Central memory CD8-positive, alpha-beta T cell (primary cell): Measurements from ENCODE around the gene ADGRB3.
"Not testable (repeated sequence)": the region's sequence is repeated elsewhere in the genome, so short reads cannot be mapped to it uniquely, and the experiment has no call there.

Experiments
- ATAC-seq: fragments of 150-1000 bp; cut with Tn5 transposase; replicated peaks from 2 replicates; pipeline ENCODE4 v1.10.0; 2022; ENCODE audit warnings: mild to moderate bottlenecking, moderate FRiP score, moderate number of reproducible peaks; ENCODE audit not compliant: poor library complexity, severe bottlenecking; ENCODE audit errors: extremely low read depth
- DNase-seq, 2 donors: peaks; one replicate each; pipeline ENCODE4 v3.0.0; 2021; ENCODE audit warnings: low spot score in 2 of 2
- H3K27ac Mint-ChIP-seq: one replicate; pipeline ENCODE4 v1.8.0; 2022; ENCODE audit warnings: low read depth, mild to moderate bottlenecking, moderate library complexity, mixed read lengths
- H3K27me3 Mint-ChIP-seq: one replicate; pipeline ENCODE4 v1.8.0; 2022; ENCODE audit warnings: mixed read lengths
- H3K36me3 Mint-ChIP-seq: one replicate; pipeline ENCODE4 v1.8.0; 2022; ENCODE audit warnings: mild to moderate bottlenecking, moderate library complexity, mixed read lengths; ENCODE audit not compliant: insufficient read depth
- H3K4me1 Mint-ChIP-seq: one replicate; pipeline ENCODE4 v1.8.0; 2022; ENCODE audit warnings: mixed read lengths
- H3K4me3 Mint-ChIP-seq: one replicate; pipeline ENCODE4 v1.8.0; 2022; ENCODE audit warnings: mild to moderate bottlenecking, moderate library complexity, mixed read lengths
- H3K9me3 Mint-ChIP-seq: one replicate; pipeline ENCODE4 v1.8.0; 2022; ENCODE audit warnings: mixed read lengths

ADGRB3 gene

DNA sequence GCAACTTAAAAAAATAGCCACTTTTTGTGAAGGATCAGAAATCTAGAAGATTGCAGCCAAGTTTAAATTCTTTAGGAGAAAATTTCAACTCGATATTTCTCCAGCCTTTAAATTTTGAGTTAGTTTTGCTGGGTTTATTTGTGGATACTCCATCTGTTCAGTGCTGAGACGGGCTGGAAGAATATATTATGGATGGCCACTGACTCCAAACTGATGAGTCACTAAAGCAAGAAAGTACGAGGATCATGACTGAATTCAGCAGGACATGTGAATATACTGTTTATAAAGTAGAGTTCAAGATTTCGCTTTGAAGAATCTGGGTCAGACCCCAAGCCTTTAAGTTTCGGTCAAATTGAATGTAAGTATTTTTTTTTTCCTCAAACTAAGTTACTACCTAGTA, 199.5 kb downstream of the ADGRB3 start:
- H3K4me1 Mint-ChIP-seq, result no peaks in the 10 kb centered on the region
- peaks cover 30% of the 10 kb centered on the region for H3K9me3 Mint-ChIP-seq
- ATAC-seq, result no peak
- DNase-seq, result no peak
- no peaks in the 10 kb centered on the region for H3K27me3 Mint-ChIP-seq
- no peaks in the 10 kb centered on the region for H3K36me3 Mint-ChIP-seq
- no peak overlapping the region for H3K27ac Mint-ChIP-seq
- no peak overlapping the region for H3K4me3 Mint-ChIP-seq

DNA sequence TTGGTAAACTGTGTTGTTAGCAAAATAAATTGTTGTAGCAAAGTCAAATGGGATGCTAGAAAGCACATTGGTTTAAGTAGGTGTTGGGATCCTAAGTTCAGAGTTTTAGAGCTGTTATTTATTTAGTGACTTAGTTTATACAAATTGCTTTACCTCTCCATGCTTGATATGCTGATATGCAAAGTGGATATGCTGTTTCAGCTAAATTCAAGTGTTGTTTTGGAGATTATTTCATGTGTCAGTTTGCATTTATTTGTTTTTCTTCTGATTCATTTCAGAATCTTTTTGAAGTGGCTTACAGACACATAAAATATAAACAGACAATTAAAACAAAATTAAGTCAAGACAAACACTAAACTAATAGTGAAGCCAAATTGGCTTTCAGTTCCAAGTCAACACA, 203.5 kb downstream of the ADGRB3 start:
- no peak for ATAC-seq
- H3K36me3 Mint-ChIP-seq, result no peaks in the 10 kb centered on the region

DNA sequence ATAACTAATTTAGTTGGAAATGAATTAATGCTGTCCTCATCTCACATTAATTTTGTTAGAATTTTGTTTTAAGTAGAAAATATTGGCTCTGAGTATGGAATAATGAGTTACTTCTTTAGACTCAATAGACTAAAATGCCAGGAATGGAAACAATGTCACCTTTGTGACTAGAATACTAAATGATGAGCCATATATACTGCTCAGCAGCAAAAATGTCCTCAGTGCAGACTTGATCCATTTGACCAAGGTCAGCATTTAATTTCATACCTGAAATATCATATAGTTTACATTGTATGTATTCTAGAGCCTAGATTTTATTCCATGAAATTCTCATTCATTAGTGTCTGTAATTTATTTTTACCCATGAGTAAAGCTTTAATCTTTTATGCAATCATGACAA, 217.7 kb downstream of the ADGRB3 start:
- no peak overlapping the region for H3K4me3 Mint-ChIP-seq
- no peak overlapping the region for H3K27ac Mint-ChIP-seq
- H3K27me3 Mint-ChIP-seq, result no peaks in the 10 kb centered on the region
- H3K4me1 Mint-ChIP-seq, result no peaks in the 10 kb centered on the region
- DNase-seq (no peak), ATAC-seq (no peak)
- H3K36me3 Mint-ChIP-seq, result no peaks in the 10 kb centered on the region
- peaks cover 19% of the 10 kb centered on the region for H3K9me3 Mint-ChIP-seq

More for the DNA sequence above, 203.5 kb downstream of the ADGRB3 start:
- Mint-ChIP-seq H3K9me3 (peaks cover 26% of the 10 kb centered on the region), H3K27me3 (no peaks in the 10 kb centered on the region), H3K4me1 (no peaks in the 10 kb centered on the region), H3K4me3 (no peak overlapping the region), H3K27ac (no peak overlapping the region)
- no peak for DNase-seq

DNA sequence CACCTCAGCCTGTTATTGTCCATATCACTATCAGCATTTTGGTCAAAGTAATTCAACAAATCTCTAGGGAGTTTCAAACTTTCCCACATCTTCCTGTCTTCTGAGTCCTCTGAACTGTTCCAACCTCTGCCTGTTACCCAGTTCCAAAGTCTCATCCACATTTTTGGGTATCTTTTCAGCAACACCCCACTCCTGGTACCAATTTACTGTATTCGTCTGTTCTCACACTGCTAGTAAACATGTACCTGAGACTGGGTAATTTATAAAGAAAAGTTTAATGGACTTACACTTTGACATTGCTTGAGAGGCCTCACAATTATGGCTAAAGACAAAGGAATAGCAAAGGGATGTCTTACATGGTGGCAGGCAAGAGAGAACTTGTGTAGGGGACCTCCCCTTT, 224.2 kb downstream of the ADGRB3 start:
- no peak for ATAC-seq
- no peaks in the 10 kb centered on the region for H3K27me3 Mint-ChIP-seq
- no peak overlapping the region for H3K27ac Mint-ChIP-seq
- no peak for DNase-seq
- peaks cover 23% of the 10 kb centered on the region for H3K9me3 Mint-ChIP-seq
- no peak overlapping the region for H3K4me3 Mint-ChIP-seq
- no peaks in the 10 kb centered on the region for H3K36me3 Mint-ChIP-seq
- H3K4me1 Mint-ChIP-seq, result no peaks in the 10 kb centered on the region

DNA sequence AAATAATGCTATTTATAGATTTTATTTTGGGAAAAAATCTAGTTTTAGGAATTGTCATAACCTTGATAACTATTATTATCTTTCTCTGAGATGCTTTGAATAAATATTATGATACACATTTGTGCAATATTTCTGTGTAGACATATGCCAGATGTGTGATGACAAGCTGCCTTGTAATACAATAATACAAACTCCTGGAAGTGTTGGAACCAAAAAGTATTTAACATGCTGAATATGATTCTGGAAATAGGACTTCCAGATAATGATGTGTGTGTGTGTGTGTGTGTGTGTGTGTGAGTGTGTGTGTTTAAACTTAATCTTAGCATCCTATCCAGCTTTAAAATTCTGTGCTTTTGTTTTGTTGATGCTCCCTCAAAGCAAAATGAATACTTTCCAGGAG, 233.6 kb downstream of the ADGRB3 start:
- no peaks in the 10 kb centered on the region for H3K27me3 Mint-ChIP-seq
- no peak for ATAC-seq
- peaks cover 24% of the 10 kb centered on the region for H3K9me3 Mint-ChIP-seq
- H3K27ac Mint-ChIP-seq, result no peak overlapping the region
- no peaks in the 10 kb centered on the region for H3K36me3 Mint-ChIP-seq
- DNase-seq, result no peak
- H3K4me1 Mint-ChIP-seq, result no peaks in the 10 kb centered on the region
- H3K4me3 Mint-ChIP-seq, result no peak overlapping the region

DNA sequence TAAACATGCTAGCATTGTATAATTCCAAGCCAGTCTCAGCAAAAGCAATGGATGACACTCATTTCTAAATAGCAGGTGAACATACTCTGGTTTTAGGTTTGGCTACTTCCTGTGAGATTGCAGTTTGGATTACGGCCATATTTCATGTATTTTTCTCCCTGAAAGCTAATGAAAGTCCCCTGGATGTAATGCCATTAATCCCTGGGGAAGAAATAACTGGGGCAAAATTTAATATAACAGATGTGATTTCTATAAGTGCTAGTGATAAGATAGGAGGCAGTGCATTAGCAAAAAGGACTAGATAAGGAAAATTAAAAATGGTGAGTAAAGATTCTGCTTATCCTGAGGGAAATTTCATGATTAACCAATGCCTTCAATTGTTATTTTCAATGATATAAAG, 238.2 kb downstream of the ADGRB3 start:
- ATAC-seq (no peak), DNase-seq (no peak)
- Mint-ChIP-seq H3K36me3 (no peaks in the 10 kb centered on the region), H3K27ac (no peak overlapping the region), H3K4me3 (no peak overlapping the region), H3K27me3 (no peaks in the 10 kb centered on the region), H3K4me1 (no peaks in the 10 kb centered on the region), H3K9me3 (peaks cover 7% of the 10 kb centered on the region)

DNA sequence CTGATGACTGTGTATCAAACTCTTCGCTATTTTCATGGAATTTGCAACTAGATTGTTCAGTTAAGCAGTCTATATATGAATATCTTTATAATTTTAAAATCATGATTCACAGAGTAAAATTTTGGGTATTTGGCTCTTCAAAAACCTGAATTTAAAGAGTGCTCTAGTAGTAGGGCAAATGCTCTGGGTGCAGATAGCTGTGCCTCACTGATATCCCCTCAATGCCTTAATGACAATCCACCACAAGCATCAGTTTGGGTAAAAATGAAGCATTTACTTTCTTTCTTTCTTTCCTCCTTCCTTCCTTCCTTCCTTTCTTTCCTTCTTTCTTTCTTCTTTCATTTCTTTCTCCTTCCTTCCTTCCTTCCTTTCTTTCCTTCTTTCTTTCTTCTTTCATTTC, 239.7 kb downstream of the ADGRB3 start:
- Mint-ChIP-seq H3K9me3 (peaks cover 7% of the 10 kb centered on the region), H3K4me1 (no peaks in the 10 kb centered on the region), H3K27me3 (no peaks in the 10 kb centered on the region), H3K36me3 (no peaks in the 10 kb centered on the region), H3K27ac (no peak overlapping the region), H3K4me3 (no peak overlapping the region)
- DNase-seq (no peak), ATAC-seq (no peak)

DNA sequence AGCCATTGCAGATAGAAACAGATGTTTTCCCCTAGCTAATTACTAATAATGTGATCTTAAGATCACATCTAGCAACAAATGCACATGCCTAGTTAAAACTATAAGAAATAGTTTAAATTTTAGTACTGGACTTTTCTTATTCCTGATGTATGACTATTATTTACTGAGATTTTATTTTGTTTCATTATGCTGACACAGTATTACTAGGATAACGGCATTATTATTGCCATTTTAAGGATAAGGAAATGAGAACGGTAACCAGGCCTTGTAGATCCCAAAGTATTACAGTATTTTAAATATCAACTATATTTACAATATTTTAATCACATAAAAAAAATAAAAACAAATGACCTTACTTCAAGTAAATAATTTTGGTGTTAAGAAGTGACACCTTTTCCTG, 240.3 kb downstream of the ADGRB3 start:
- Mint-ChIP-seq H3K36me3 (no peaks in the 10 kb centered on the region), H3K4me1 (no peaks in the 10 kb centered on the region), H3K27me3 (no peaks in the 10 kb centered on the region), H3K9me3 (peaks cover 5% of the 10 kb centered on the region), H3K27ac (no peak overlapping the region), H3K4me3 (no peak overlapping the region)
- DNase-seq (no peak), ATAC-seq (no peak)

DNA sequence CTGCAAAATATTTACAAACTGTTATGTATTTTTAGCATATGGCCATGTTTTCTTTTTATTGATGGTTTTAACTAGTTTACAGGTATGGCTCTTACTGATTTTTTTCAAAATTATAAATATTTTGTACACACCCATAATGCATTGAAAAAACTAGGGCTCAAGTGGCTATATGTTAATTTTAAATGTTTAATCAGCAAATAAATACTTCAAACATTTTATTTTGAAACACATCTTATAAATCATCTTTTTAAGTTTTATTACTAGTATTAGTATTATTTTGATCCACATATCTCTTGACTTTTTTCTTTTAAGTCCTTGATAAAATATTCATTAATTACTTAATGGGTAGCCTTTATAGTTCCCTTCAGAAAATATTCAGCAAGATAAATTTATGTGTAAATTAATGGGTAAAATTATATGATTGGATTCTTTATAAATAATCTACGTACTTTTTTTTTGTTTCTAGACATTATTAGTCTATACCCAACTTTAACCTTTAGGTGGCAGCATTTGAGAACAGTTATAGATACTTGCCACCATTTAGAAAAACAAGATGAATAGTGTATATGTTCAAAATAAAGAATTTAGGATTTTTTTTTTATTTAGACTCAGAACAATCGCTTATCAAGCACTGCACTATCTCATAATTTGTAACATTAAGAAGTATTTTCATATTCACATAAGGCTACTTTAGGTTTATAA, 241.9 kb downstream of the ADGRB3 start:
- Mint-ChIP-seq H3K27ac (no peak overlapping the region), H3K27me3 (no peaks in the 10 kb centered on the region)

DNA sequence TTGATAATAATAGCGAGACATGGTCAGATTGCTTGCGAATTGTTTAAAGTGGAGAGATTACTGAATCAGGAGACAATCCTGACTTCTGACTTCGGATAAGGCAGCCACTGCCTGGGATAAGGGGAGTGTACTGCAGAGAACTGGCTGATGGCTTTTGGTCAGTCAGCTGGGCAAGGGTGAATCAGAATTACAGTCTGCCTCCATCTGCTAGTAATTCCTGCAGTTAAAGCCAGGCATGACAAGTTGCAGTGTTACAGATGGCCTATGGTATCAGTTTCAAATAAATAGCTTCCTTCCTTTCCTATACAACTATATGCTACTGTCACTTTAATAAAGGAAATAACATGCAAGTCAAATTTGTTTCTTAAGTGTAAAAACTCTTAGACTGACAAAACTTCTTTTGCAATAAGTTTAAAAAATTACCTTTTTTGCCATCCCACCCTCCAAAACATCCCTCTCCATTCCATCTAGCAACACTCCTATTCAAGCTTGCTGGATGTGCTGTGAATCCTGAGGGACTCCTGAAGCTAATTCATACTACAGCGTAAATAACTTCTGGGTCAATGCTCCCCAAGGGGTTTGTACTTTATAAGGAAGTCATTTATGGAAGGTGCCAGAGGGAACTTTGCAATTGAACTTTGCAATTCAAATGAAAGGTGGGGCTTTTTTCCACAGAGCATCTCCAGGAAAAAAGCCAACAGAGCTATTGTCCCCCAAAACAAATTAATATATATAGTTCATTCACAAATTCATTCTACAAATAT, 245.2 kb downstream of the ADGRB3 start:
- no peak for DNase-seq
- H3K36me3 Mint-ChIP-seq, result no peaks in the 10 kb centered on the region
- no peak overlapping the region for H3K27ac Mint-ChIP-seq
- ATAC-seq, result no peak
- H3K9me3 Mint-ChIP-seq, result peaks cover 6% of the 10 kb centered on the region
- H3K4me3 Mint-ChIP-seq, result no peak overlapping the region
- no peaks in the 10 kb centered on the region for H3K4me1 Mint-ChIP-seq
- no peaks in the 10 kb centered on the region for H3K27me3 Mint-ChIP-seq

More for the DNA sequence above, 241.9 kb downstream of the ADGRB3 start:
- DNase-seq (no peak), ATAC-seq (no peak)
- Mint-ChIP-seq H3K4me3 (no peak overlapping the region), H3K9me3 (peaks cover 6% of the 10 kb centered on the region), H3K4me1 (no peaks in the 10 kb centered on the region), H3K36me3 (no peaks in the 10 kb centered on the region)

DNA sequence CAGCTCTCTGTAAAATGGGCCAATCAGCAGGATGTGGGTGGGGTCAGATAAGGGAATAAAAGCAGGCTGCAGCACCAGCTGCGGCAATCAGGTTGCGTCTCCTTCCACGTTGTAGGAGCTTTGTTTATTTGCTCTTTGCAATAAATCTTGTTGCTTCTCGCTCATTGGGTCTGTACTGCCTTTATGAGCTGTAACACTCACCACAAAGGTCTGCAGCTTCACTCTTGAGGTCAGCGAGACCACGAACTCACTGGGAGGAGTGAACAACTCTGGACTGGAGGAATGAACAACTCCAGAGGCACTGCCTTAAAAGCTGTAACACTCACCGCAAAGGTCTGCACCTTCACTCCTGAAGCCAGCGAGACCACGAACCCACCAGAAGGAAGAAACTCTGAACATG, 248.2 kb downstream of the ADGRB3 start:
- not testable (repeated sequence) for H3K4me3 Mint-ChIP-seq, H3K4me1 Mint-ChIP-seq, DNase-seq, H3K36me3 Mint-ChIP-seq, H3K27ac Mint-ChIP-seq, ATAC-seq, H3K27me3 Mint-ChIP-seq
- H3K9me3 Mint-ChIP-seq, result peaks cover 12% of the 10 kb centered on the region

DNA sequence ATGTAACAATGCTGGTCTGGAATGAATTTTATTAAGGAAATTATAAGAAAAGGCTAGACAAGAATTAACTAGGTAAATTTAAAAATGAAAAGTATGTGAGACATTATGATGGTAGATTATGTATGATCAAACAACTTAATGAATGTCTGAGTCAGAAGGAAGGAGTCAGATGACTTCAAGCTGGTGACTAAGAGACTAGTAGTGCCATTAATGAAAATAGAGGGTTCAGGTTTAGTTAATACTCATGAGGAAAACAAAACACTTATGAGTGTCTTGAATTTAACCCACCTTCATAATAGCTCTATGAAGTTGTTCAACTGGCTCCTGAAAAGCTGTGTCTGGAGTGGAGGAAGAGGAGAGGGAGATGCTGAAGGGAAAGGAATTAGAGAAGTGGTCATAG, 256.3 kb downstream of the ADGRB3 start:
- H3K9me3 Mint-ChIP-seq, result peaks cover 13% of the 10 kb centered on the region
- H3K4me1 Mint-ChIP-seq, result no peaks in the 10 kb centered on the region
- ATAC-seq (no peak), DNase-seq (no peak)
- H3K27me3 Mint-ChIP-seq, result no peaks in the 10 kb centered on the region
- H3K36me3 Mint-ChIP-seq, result no peaks in the 10 kb centered on the region
- no peak overlapping the region for H3K27ac Mint-ChIP-seq
- H3K4me3 Mint-ChIP-seq, result no peak overlapping the region

DNA sequence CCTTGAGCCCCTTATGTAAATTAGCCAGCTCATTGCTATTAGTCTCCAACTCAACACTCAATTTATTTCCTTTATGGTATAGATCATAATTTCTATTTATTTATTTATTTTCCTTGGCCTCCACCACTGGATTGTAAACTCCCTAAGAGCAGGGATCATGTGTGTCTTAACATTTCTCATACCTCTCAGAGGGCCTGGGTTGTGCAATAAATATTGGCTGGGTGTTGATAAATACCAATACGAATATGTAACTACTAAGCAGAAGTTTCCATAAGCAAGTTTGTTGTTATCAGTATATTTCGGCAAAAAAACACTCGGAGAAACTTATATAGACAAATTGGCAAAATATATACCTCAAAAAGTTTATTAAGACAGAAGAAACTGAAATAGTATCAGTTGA, 257.4 kb downstream of the ADGRB3 start:
- no peaks in the 10 kb centered on the region for H3K36me3 Mint-ChIP-seq
- ATAC-seq (no peak), DNase-seq (no peak)
- no peaks in the 10 kb centered on the region for H3K27me3 Mint-ChIP-seq
- H3K27ac Mint-ChIP-seq, result no peak overlapping the region
- H3K9me3 Mint-ChIP-seq, result peaks cover 19% of the 10 kb centered on the region
- H3K4me1 Mint-ChIP-seq, result no peaks in the 10 kb centered on the region
- H3K4me3 Mint-ChIP-seq, result no peak overlapping the region
